Keratinocyte (primary cell): ENCODE results near the gene XRCC1. TPM values are rescaled to one million over a fixed set of nuclear protein-coding genes. Genes with fewer than 3 reads are reported as not detected.
"Not testable (repeated sequence)": the region's sequence is repeated elsewhere in the genome, so short reads cannot be mapped to it uniquely, and the experiment has no call there.

Experiments
- DNase-seq: peaks from one replicate; pipeline ENCODE4 v3.0.0-alpha.2; 2011; ENCODE audit warnings: low read depth, missing footprints, low spot score
- FAIRE-seq: peaks from 2 replicates; lab custom pipeline; 2011; peaks lifted over from hg19 to GRCh38; lab: Jason Lieb, UNC
- H2AFZ ChIP-seq: 2 replicates; pipeline ENCODE4 v1.6.0; 2012; ENCODE audit warnings: low read length, control low read depth, inconsistent platforms; ENCODE audit not compliant: control insufficient read depth
- H3K27ac ChIP-seq: 2 replicates; pipeline ENCODE4 v1.5.1; 2011; ENCODE audit warnings: low read length; ENCODE audit not compliant: control insufficient read depth, insufficient read depth
- H3K27me3 ChIP-seq: 3 replicates; pipeline ENCODE4 v1.6.0; 2011; ENCODE audit warnings: low read length; ENCODE audit not compliant: control insufficient read depth, insufficient read depth; ENCODE audit errors: extremely low read depth
- H3K36me3 ChIP-seq, 2 experiments: 2 replicates in 1 of 2; 3 replicates in 1 of 2; pipeline ENCODE4 v1.5.1; 2011; ENCODE audit warnings: low read length in 2 of 2, mild to moderate bottlenecking in 1 of 2; ENCODE audit not compliant: control insufficient read depth in 2 of 2, insufficient read depth in 2 of 2; ENCODE audit errors: extremely low read depth in 1 of 2
- H3K4me1 ChIP-seq: 3 replicates; pipeline ENCODE4 v1.5.1; 2011; ENCODE audit warnings: low read length; ENCODE audit not compliant: control insufficient read depth, insufficient read depth; ENCODE audit errors: extremely low read depth
- H3K4me2 ChIP-seq: 3 replicates; pipeline ENCODE4 v1.6.0; 2011; ENCODE audit warnings: low read depth, low read length; ENCODE audit not compliant: control insufficient read depth, insufficient read depth; ENCODE audit errors: extremely low read depth
- H3K4me3 ChIP-seq, 3 experiments: fragments of 200-600 bp in 1 of 3; sonication (generic) in 1 of 3; 2 replicates in 2 of 3; 3 replicates in 1 of 3; pipeline ENCODE4 v1.5.1; 2011 to 2016; ENCODE audit warnings: low read length in 3 of 3, mild to moderate bottlenecking in 3 of 3, control low read depth in 2 of 3, inconsistent platforms in 1 of 3, low read depth in 1 of 3, mixed read lengths in 1 of 3, mixed run types in 1 of 3, moderate library complexity in 1 of 3; ENCODE audit not compliant: control insufficient read depth in 2 of 3, insufficient read depth in 2 of 3; ENCODE audit errors: extremely low read depth in 1 of 3
- H3K79me2 ChIP-seq: 2 replicates; pipeline ENCODE4 v1.6.0; 2012; ENCODE audit warnings: low read length; ENCODE audit not compliant: control insufficient read depth, insufficient read depth
- H3K9ac ChIP-seq: 3 replicates; pipeline ENCODE4 v1.6.0; 2011; ENCODE audit warnings: low read length; ENCODE audit not compliant: control insufficient read depth, insufficient read depth; ENCODE audit errors: extremely low read depth
- H3K9me1 ChIP-seq: 3 replicates; pipeline ENCODE4 v1.6.0; 2011; ENCODE audit warnings: low read length; ENCODE audit not compliant: control insufficient read depth, insufficient read depth; ENCODE audit errors: extremely low read depth
- H3K9me3 ChIP-seq: 2 replicates; pipeline ENCODE4 v1.5.1; 2012; ENCODE audit warnings: low read depth, low read length; ENCODE audit not compliant: control insufficient read depth
- H4K20me1 ChIP-seq: 3 replicates; pipeline ENCODE4 v1.6.0; 2011; ENCODE audit warnings: low read length; ENCODE audit not compliant: control insufficient read depth, insufficient read depth; ENCODE audit errors: extremely low read depth
- CTCF ChIP-seq, 3 experiments: IDR thresholded peaks in 1 of 3; conservative IDR thresholded peaks in 1 of 3; optimal IDR thresholded peaks in 1 of 3; 2 replicates in 2 of 3; 3 replicates in 1 of 3; pipeline versions ENCODE3 to v1.5.1; 2011; ENCODE audit warnings: low read length in 3 of 3, mild to moderate bottlenecking in 3 of 3, moderate library complexity in 2 of 3, control low read depth in 1 of 3, inconsistent platforms in 1 of 3; ENCODE audit not compliant: insufficient read depth in 2 of 3; ENCODE audit errors: extremely low read depth in 1 of 3
- EZH2 ChIP-seq: IDR thresholded peaks from one replicate; pipeline ENCODE4 v1.6.1; 2012; ENCODE audit warnings: inconsistent platforms, mild to moderate bottlenecking, low read length, moderate library complexity
- dilution Hi-C: fragments of 300-500 bp; cut with MboI; formaldehyde crosslinking; loops from one replicate; pipeline ENCODE4 v1.7.0; 2020; ENCODE audit warnings: low sequenced_read_pairs; ENCODE audit not compliant: extremely low pct_ligation_motif_present
- polyA plus RNA-seq, 5 experiments: library from polyadenylated mRNA; depleted of rRNA in 3 of 5; stranded (reverse) in 3 of 5; stranded (forward) in 1 of 5; unstranded in 1 of 5; fragments of >200 nt; gene quantifications; 1 replicate in 1 of 5; 2 replicates in 3 of 5; 3 replicates in 1 of 5; pipeline versions ENCODE4 v1.2.1 to v1.2.3, GENCODE V29; 2011 to 2012; ENCODE audit warnings: missing spikeins in 2 of 5, low read depth in 1 of 5, low replicate concordance in 1 of 5

Gene XRCC1
- polyA plus RNA-seq, 1 donor (not counting 4 experiments of a cell fraction or from before 2014, with no cell fraction given) = 16.3 TPM

GRCh38 chr19:43524922-43525835, 50.1 kb downstream of the XRCC1 start:
- TF ChIP-seq EZH2 = no peak
- no peak for TF ChIP-seq CTCF (optimal IDR thresholded peaks at IDR 0.05 in 1 of 3, IDR thresholded peaks at IDR 0.05 in 1 of 3, conservative IDR thresholded peaks at IDR 0.05 in 1 of 3; ENCODE audit: extremely low read depth in 1 of 3, insufficient read depth in 2 of 3, low read length in 3 of 3)
- DNase-seq (no peak), FAIRE-seq (peak; percentile 52)
- Histone ChIP-seq H3K27ac (peak overlapping the region; percentile 95), H4K20me1 (peaks cover 3% of the 10 kb centered on the region), H3K27me3 (no peaks in the 10 kb centered on the region), H3K9me1 (no peaks in the 10 kb centered on the region), H3K79me2 (peaks cover 61% of the 10 kb centered on the region), H3K9ac (peak overlapping the region; percentile 88), H2AFZ (no peak overlapping the region), H3K4me1 (peaks cover 37% of the 10 kb centered on the region), H3K9me3 (no peaks in the 10 kb centered on the region), H3K36me3 (peaks cover 8 to 9% of the 10 kb centered on the region in 2 experiments), H3K4me3 (peak overlapping the region; percentile 79 to 98 (median 95)), H3K4me2 (peak overlapping the region; percentile 74)
- dilution Hi-C loops = no loop called here

GRCh38 chr19:43523696-43524095, 51.6 kb downstream of the XRCC1 start:
- H3K27me3 ChIP-seq, H2AFZ ChIP-seq, FAIRE-seq, H3K9me3 ChIP-seq, dilution Hi-C loops, H3K4me2 ChIP-seq, H3K9ac ChIP-seq, DNase-seq, H3K36me3 ChIP-seq, H3K4me3 ChIP-seq, H3K9me1 ChIP-seq, H4K20me1 ChIP-seq: not testable (repeated sequence)
- H3K27ac ChIP-seq = peak overlapping the region; percentile 31
- peaks cover 61% of the 10 kb centered on the region for H3K79me2 ChIP-seq
- H3K4me1 ChIP-seq = peaks cover 42% of the 10 kb centered on the region
